Measurements from ENCODE around the gene PPP3CA. TPM values are rescaled to one million over a fixed set of nuclear protein-coding genes. Genes with fewer than 3 reads are reported as not detected.

The PPP3CA gene
- total and polyA plus RNA-seq, 2 of the 8 experiments (the other 6 are each of a cell fraction or from before 2014, with no cell fraction given): 7.9 to 35.0 TPM

GRCh38 chr4:101115887-101116286 is 231.4 kb downstream of the PPP3CA start:
- Histone ChIP-seq H4K20me1 (replicated peaks in 1 of 2; ENCODE audit: control insufficient read depth in 1 of 2, insufficient read depth in 2 of 2, low read length in 2 of 2) (no peaks in the 10 kb centered on the region), H3K9ac (replicated peaks in 1 of 4; ENCODE audit: extremely low read depth in 1 of 4, low read depth in 3 of 4, low read length in 3 of 4) (no peak overlapping the region), H4K5ac (ENCODE audit: insufficient read length, low read depth, low read length) (no peak overlapping the region), H3K79me1 (ENCODE audit: low read depth, low read length) (no peaks in the 10 kb centered on the region), H4K8ac (ENCODE audit: extremely low read depth, insufficient read depth, low read length) (no peak overlapping the region), H3K4me2 (ENCODE audit: insufficient read depth in 1 of 2, low read depth in 2 of 2, low read length in 2 of 2) (no peak overlapping the region), H3K4ac (replicated peaks; ENCODE audit: insufficient read length, low read depth, low read length) (no peak overlapping the region), H4K91ac (replicated peaks; ENCODE audit: insufficient read length, low read length) (no peak overlapping the region), H3K23me2 (ENCODE audit: low read depth, low read length) (no peaks in the 10 kb centered on the region), H3K4me1 (replicated peaks in 1 of 4; ENCODE audit: control insufficient read depth in 3 of 4, insufficient read depth in 4 of 4, low read length in 3 of 4) (no peaks in the 10 kb centered on the region), H2AK5ac (ENCODE audit: low read depth, low read length) (no peak overlapping the region), H2BK120ac (replicated peaks; ENCODE audit: low read depth, low read length) (no peak overlapping the region), H3K56ac (replicated peaks; ENCODE audit: insufficient read length, low read depth, low read length) (no peak overlapping the region), H3K4me3 (ENCODE audit: extremely low read depth in 1 of 4, insufficient read depth in 2 of 4, low read depth in 3 of 4, low read length in 4 of 4) (no peak overlapping the region), H2BK20ac (ENCODE audit: low read length) (no peak overlapping the region), H3K36me3 (ENCODE audit: control insufficient read depth in 2 of 4, insufficient read depth in 4 of 4, low read length in 3 of 4) (no peaks in the 10 kb centered on the region), H2AFZ (ENCODE audit: low read length) (no peak overlapping the region), H3K14ac (ENCODE audit: insufficient read length) (no peak overlapping the region), H2BK15ac (ENCODE audit: low read length) (no peak overlapping the region), H3K18ac (ENCODE audit: extremely low read depth, low read length) (no peak overlapping the region), H3K9me3 (ENCODE audit: insufficient read depth in 2 of 2, low read depth in 1 of 2, low read length in 1 of 2) (no peaks in the 10 kb centered on the region), H3K79me2 (ENCODE audit: control insufficient read depth in 1 of 2, insufficient read depth in 2 of 2, low read length in 2 of 2) (no peaks in the 10 kb centered on the region), H2BK12ac (ENCODE audit: low read depth, low read length) (no peak overlapping the region), H3K27ac (ENCODE audit: low read depth, low read length) (no peak overlapping the region), H2BK5ac (ENCODE audit: low read depth, low read length) (no peak overlapping the region), H3K27me3 (replicated peaks in 1 of 4; ENCODE audit: control insufficient read depth in 3 of 4, extremely low read depth in 1 of 4, insufficient read depth in 3 of 4, low read length in 3 of 4) (no peaks in the 10 kb centered on the region), H3K23ac (ENCODE audit: insufficient read length) (no peak overlapping the region)
- ChIA-PET CTCF (ENCODE audit: partially characterized antibody) (no interaction called here), POLR2A (ENCODE audit: partially characterized antibody) (no interaction called here)
- TF ChIP-seq HDAC6 (IDR thresholded peaks at IDR 0.05; ENCODE audit: low read depth, low read length): no peak
- TF ChIP-seq SP1 (IDR thresholded peaks at IDR 0.05; ENCODE audit: low read depth, low read length): no peak
- TF ChIP-seq SAP30 (IDR thresholded peaks at IDR 0.05; ENCODE audit: insufficient read depth, insufficient replicate concordance, low read length): no peak
- TF ChIP-seq MAX (IDR thresholded peaks at IDR 0.05): no peak
- no peak for TF ChIP-seq JUN (IDR thresholded peaks at IDR 0.05; ENCODE audit: low read depth, low read length)
- TF ChIP-seq ATF2 (IDR thresholded peaks at IDR 0.05; ENCODE audit: low read length): no peak
- no peak for TF ChIP-seq SP4 (IDR thresholded peaks at IDR 0.05; ENCODE audit: low read length)
- no peak for TF ChIP-seq CTBP2 (IDR thresholded peaks at IDR 0.05; ENCODE audit: borderline replicate concordance, insufficient read depth, insufficient read length, low read length)
- TF ChIP-seq GABPA (IDR thresholded peaks at IDR 0.05; ENCODE audit: borderline replicate concordance, insufficient read depth, low read length): no peak
- no peak for TF ChIP-seq NRF1 (IDR thresholded peaks at IDR 0.05; ENCODE audit: low read depth, low read length)
- no peak for TF ChIP-seq CHD2 (IDR thresholded peaks at IDR 0.05; ENCODE audit: low read length)
- TF ChIP-seq BCL11A (IDR thresholded peaks at IDR 0.05; ENCODE audit: low read depth in 2 of 2, low read length in 2 of 2): no peak
- no peak for TF ChIP-seq RXRA (IDR thresholded peaks at IDR 0.05; ENCODE audit: insufficient read depth, low read depth, low read length)
- FAIRE-seq (no peak), DNase-seq (ENCODE audit: low read depth in 1 of 2, low spot score in 2 of 2) (no peak)
- 86% methylated on average over 4 of the region's 4 CpGs; no CpG with 5 or more reads in 1 of the 2 experiments for WGBS, 2 experiments (ENCODE audit: extremely low coverage in 1 of 2, insufficient coverage in 1 of 2, insufficient read length in 1 of 2, insufficient replicate concordance in 2 of 2, low coverage in 1 of 2, low lambda C conversion rate in 2 of 2, missing lambda C conversion rate in 1 of 2)

Data from H1 (cell line).